GM23248 (cell line): ENCODE measurements around the gene FFAR3. TPM values are rescaled to one million over a fixed set of nuclear protein-coding genes. Genes with fewer than 3 reads are reported as not detected.

Experiments used
- DNase-seq: peaks from one replicate; pipeline ENCODE4 v3.0.0-alpha.2; 2015
- H2AFZ ChIP-seq: fragments of 200-600 bp; sonication (generic); 2 replicates; pipeline ENCODE4 v1.6.1; 2016; ENCODE audit warnings: antibody characterized with exemption
- H3F3A ChIP-seq: fragments of 200-600 bp; sonication (generic); 2 replicates; pipeline ENCODE4 v1.6.1; 2016; ENCODE audit warnings: mild to moderate bottlenecking, antibody characterized with exemption, mixed run types; ENCODE audit not compliant: insufficient read depth
- H3K27ac ChIP-seq: fragments of 200-600 bp; sonication (generic); 2 replicates; pipeline ENCODE4 v1.5.1; 2016; ENCODE audit warnings: mild to moderate bottlenecking
- H3K27me3 ChIP-seq: fragments of 200-600 bp; sonication (generic); replicated peaks from 2 replicates; pipeline ENCODE4 v1.6.1; 2016; ENCODE audit warnings: mild to moderate bottlenecking; ENCODE audit not compliant: insufficient read depth
- H3K36me3 ChIP-seq: fragments of 200-600 bp; sonication (generic); 2 replicates; pipeline ENCODE4 v1.6.1; 2016; ENCODE audit warnings: low read depth, mild to moderate bottlenecking
- H3K4me1 ChIP-seq: fragments of 200-600 bp; sonication (generic); 2 replicates; pipeline ENCODE4 v1.6.1; 2016; ENCODE audit warnings: mild to moderate bottlenecking; ENCODE audit not compliant: insufficient read depth
- H3K4me2 ChIP-seq: fragments of 200-600 bp; sonication (generic); one replicate; pipeline ENCODE4 v1.6.1; 2016; ENCODE audit warnings: mild to moderate bottlenecking; ENCODE audit not compliant: unreplicated experiment
- H3K4me3 ChIP-seq: fragments of 200-600 bp; sonication (generic); 2 replicates; pipeline ENCODE4 v1.5.1; 2016; ENCODE audit warnings: mild to moderate bottlenecking
- H3K79me2 ChIP-seq: fragments of 200-600 bp; sonication (generic); 2 replicates; pipeline ENCODE4 v1.6.1; 2016; ENCODE audit warnings: mild to moderate bottlenecking; ENCODE audit not compliant: insufficient read depth
- H3K9ac ChIP-seq: fragments of 200-600 bp; sonication (generic); 2 replicates; pipeline ENCODE4 v1.6.1; 2016; ENCODE audit warnings: mild to moderate bottlenecking
- H3K9me2 ChIP-seq: fragments of 200-600 bp; sonication (generic); 2 replicates; pipeline ENCODE4 v1.6.1; 2016; ENCODE audit warnings: mixed run types, mild to moderate bottlenecking, moderate library complexity; ENCODE audit not compliant: insufficient read depth
- H3K9me3 ChIP-seq: fragments of 200-600 bp; sonication (generic); one replicate; pipeline ENCODE4 v1.6.1; 2017; ENCODE audit warnings: low read depth
- H4K20me1 ChIP-seq: fragments of 200-600 bp; sonication (generic); 2 replicates; pipeline ENCODE4 v1.6.0; 2016; ENCODE audit not compliant: insufficient read depth
- EZH2 ChIP-seq: fragments of 200-600 bp; sonication (generic); IDR thresholded peaks from 2 replicates; pipeline ENCODE4 v1.6.1; 2018; ENCODE audit warnings: antibody characterized with exemption, mild to moderate bottlenecking; ENCODE audit not compliant: insufficient read depth, poor library complexity, severe bottlenecking
- EZH2phosphoT487 ChIP-seq: fragments of 200-600 bp; sonication (generic); IDR thresholded peaks from 2 replicates; pipeline ENCODE4 v1.6.1; 2018; ENCODE audit warnings: antibody characterized with exemption, moderate library complexity, mild to moderate bottlenecking, low read depth; ENCODE audit not compliant: insufficient read depth
- WGBS, 2 experiments: methylation state at CpG; one replicate each; pipeline ENCODE4 v1.1.6; 2015 to 2017; ENCODE audit warnings: low lambda C conversion rate in 2 of 2, low coverage in 1 of 2; ENCODE audit errors: missing lambda C conversion rate in 2 of 2; 5-methylcytosine and 5-hydroxymethylcytosine counted together
- in situ Hi-C: fragments of 300-500 bp; cut with MboI; formaldehyde crosslinking; loops from 2 replicates; pipeline ENCODE4 v1.15.0; 2020
- polyA plus RNA-seq: library from polyadenylated mRNA; unstranded; fragments of >200 nt; fragmentation: Nextera tagmentation; extraction: Ambion mirVana; gene quantifications from 2 replicates; pipeline ENCODE4 v1.2.1, GENCODE V29; 2016
- total RNA-seq: library from RNA; depleted of rRNA; stranded (reverse); fragments of >200 nt; shearing (Covaris generic); gene quantifications from 2 replicates; pipeline ENCODE4 v1.2.3, GENCODE V29; 2014

FFAR3 gene
- total and polyA plus RNA-seq, 2 experiments from 2014 or later: not detected

- H4K20me1 ChIP-seq: no peaks in the 10 kb centered on the region
- no peaks in the 10 kb centered on the region for H3K9me2 ChIP-seq
- H3K9me3 ChIP-seq: no peaks in the 10 kb centered on the region
- no peak overlapping the region for H3K4me2 ChIP-seq
- H3K36me3 ChIP-seq: no peaks in the 10 kb centered on the region
- H3K4me3 ChIP-seq: no peak overlapping the region
- H3K4me1 ChIP-seq: no peaks in the 10 kb centered on the region
- DNase-seq: no peak
- WGBS, 2 experiments: 49 to 54% methylated on average over 16 to 17 of the region's 17 CpGs
- no peak overlapping the region for H2AFZ ChIP-seq
- no peaks in the 10 kb centered on the region for H3K79me2 ChIP-seq
- no peak overlapping the region for H3K27ac ChIP-seq
- no peak for TF ChIP-seq EZH2
- TF ChIP-seq EZH2phosphoT487: no peak
- no peak overlapping the region for H3K9ac ChIP-seq
- H3F3A ChIP-seq: no peaks in the 10 kb centered on the region
- H3K27me3 ChIP-seq: peaks cover 11% of the 10 kb centered on the region
- in situ Hi-C loops: loop anchor here (10.0 kb wide), 1 partner anchor 145 kb away; the partner anchor contains the start of gene KRTDAP
These were observed 8.4 kb upstream of the FFAR3 start for GRCh38 chr19:35349614-35350521.

GRCh38 chr19:35350591-35350990 lies 7.7 kb upstream of the FFAR3 start:
- Histone ChIP-seq H3K79me2 (no peaks in the 10 kb centered on the region), H3K9me2 (no peaks in the 10 kb centered on the region), H3K9me3 (no peaks in the 10 kb centered on the region), H3K27ac (no peak overlapping the region), H3K27me3 (peaks cover 11% of the 10 kb centered on the region), H2AFZ (no peak overlapping the region), H3K9ac (no peak overlapping the region), H3K36me3 (no peaks in the 10 kb centered on the region), H4K20me1 (no peaks in the 10 kb centered on the region), H3F3A (no peaks in the 10 kb centered on the region), H3K4me2 (no peak overlapping the region), H3K4me1 (no peaks in the 10 kb centered on the region), H3K4me3 (no peak overlapping the region)
- TF ChIP-seq EZH2: no peak
- 46 to 47% methylated on average over 4 to 7 of the region's 7 CpGs for WGBS, 2 experiments
- DNase-seq: no peak
- in situ Hi-C loops: loop anchor here (10.0 kb wide), 1 partner anchor 144 kb away; the partner anchor contains the start of gene KRTDAP

- H3K79me2 ChIP-seq: no peaks in the 10 kb centered on the region
- DNase-seq: no peak
- H3F3A ChIP-seq: no peaks in the 10 kb centered on the region
- no peak overlapping the region for H3K9ac ChIP-seq
- no peak overlapping the region for H3K27ac ChIP-seq
- no peak for TF ChIP-seq EZH2
- no peak for TF ChIP-seq EZH2phosphoT487
- H3K4me1 ChIP-seq: no peaks in the 10 kb centered on the region
- no peaks in the 10 kb centered on the region for H3K9me2 ChIP-seq
- H4K20me1 ChIP-seq: no peaks in the 10 kb centered on the region
- peaks cover 11% of the 10 kb centered on the region for H3K27me3 ChIP-seq
- H2AFZ ChIP-seq: no peak overlapping the region
- H3K4me3 ChIP-seq: no peak overlapping the region
- H3K9me3 ChIP-seq: no peaks in the 10 kb centered on the region
- H3K36me3 ChIP-seq: no peaks in the 10 kb centered on the region
- in situ Hi-C loops: loop anchor here (10.0 kb wide), 1 partner anchor 143 kb away; the partner anchor contains the start of gene KRTDAP
- 73 to 80% methylated on average over 42 to 46 of the region's 47 CpGs for WGBS, 2 experiments
- H3K4me2 ChIP-seq: no peak overlapping the region
These were observed 6.7 kb upstream of the FFAR3 start for GRCh38 chr19:35351411-35352176.

GRCh38 chr19:35352177-35352447 lies 6.1 kb upstream of the FFAR3 start:
- no peak overlapping the region for H3K9ac ChIP-seq
- H3K79me2 ChIP-seq: no peaks in the 10 kb centered on the region
- H3K4me3 ChIP-seq: no peak overlapping the region
- DNase-seq: no peak
- H3K4me2 ChIP-seq: no peak overlapping the region
- peaks cover 8% of the 10 kb centered on the region for H3K27me3 ChIP-seq
- no peaks in the 10 kb centered on the region for H3K36me3 ChIP-seq
- no peaks in the 10 kb centered on the region for H3K4me1 ChIP-seq
- TF ChIP-seq EZH2 (no peak), EZH2phosphoT487 (no peak)
- H3K9me2 ChIP-seq: no peaks in the 10 kb centered on the region
- no peaks in the 10 kb centered on the region for H3F3A ChIP-seq
- H4K20me1 ChIP-seq: no peaks in the 10 kb centered on the region
- no peaks in the 10 kb centered on the region for H3K9me3 ChIP-seq
- H3K27ac ChIP-seq: no peak overlapping the region
- no peak overlapping the region for H2AFZ ChIP-seq
- in situ Hi-C loops: loop anchor here (10.0 kb wide), 1 partner anchor 143 kb away; the partner anchor contains the start of gene KRTDAP
- 61 to 71% methylated on average over 18 of the region's 18 CpGs for WGBS, 2 experiments
